Measurements from ENCODE around the gene ZNF14. TPM values are rescaled to one million over a fixed set of nuclear protein-coding genes. Genes with fewer than 3 reads are reported as not detected.

Gene ZNF14
- total and polyA plus RNA-seq, 10 of the 15 experiments (the other 5 are each of a cell fraction or from before 2014, with no cell fraction given) = 2.5 to 7.2 (median 4.6) TPM

GRCh38 chr19:19663256-19664120, 69.4 kb downstream of the ZNF14 start, which contains the start of gene ATP13A1 (continued):
- TF ChIP-seq MYC (IDR thresholded peaks at IDR 0.05; ENCODE audit: insufficient read depth, insufficient read length, insufficient replicate concordance, low read length, severe bottlenecking) (peak; percentile 62), NFIC (IDR thresholded peaks at IDR 0.05; ENCODE audit: low read depth, low read length) (no peak), RB1 (IDR thresholded peaks at IDR 0.05; ENCODE audit: borderline replicate concordance) (peak; percentile 90), ASH2L (IDR thresholded peaks at IDR 0.05; ENCODE audit: borderline replicate concordance, low read depth) (peak; percentile 88), KDM1A (IDR thresholded peaks at IDR 0.05; ENCODE audit: borderline replicate concordance) (no peak), ZNF24 (IDR thresholded peaks at IDR 0.05) (no peak), MEF2B (IDR thresholded peaks at IDR 0.05; ENCODE audit: partially characterized antibody, poor library complexity, severe bottlenecking) (peak; percentile 18), HDAC6 (IDR thresholded peaks at IDR 0.05; ENCODE audit: unreplicated experiment) (no peak), SUZ12 (IDR thresholded peaks at IDR 0.05; ENCODE audit: unreplicated experiment) (no peak), HDGF (IDR thresholded peaks at IDR 0.05) (no peak; the same call in none of the 2 replicates), NR2C1 (IDR thresholded peaks at IDR 0.05) (peak; percentile 96), BCLAF1 (IDR thresholded peaks at IDR 0.05) (no peak), JUNB (IDR thresholded peaks at IDR 0.05) (no peak), ZBED1 (IDR thresholded peaks at IDR 0.05; ENCODE audit: borderline replicate concordance) (no peak), CTCF (IDR thresholded peaks at IDR 0.05 in 2 of 3, conservative IDR thresholded peaks at IDR 0.05 in 1 of 3; ENCODE audit: control insufficient read depth in 2 of 3, extremely low read depth in 1 of 3, insufficient read depth in 1 of 3, low read depth in 3 of 3, low read length in 3 of 3) (no peak; a peak in 1 of 6 replicates), TARDBP (IDR thresholded peaks at IDR 0.05; ENCODE audit: borderline replicate concordance) (no peak), CHD4 (IDR thresholded peaks at IDR 0.05) (no peak), POU2F2 (IDR thresholded peaks at IDR 0.05; ENCODE audit: borderline replicate concordance, low read depth, low read length) (peak; percentile 40; the same call in 2 of the 3 replicates), CREB1 (IDR thresholded peaks at IDR 0.05; ENCODE audit: low read depth) (peak; percentile 83; the same call in 1 of the 2 replicates), MAX (IDR thresholded peaks at IDR 0.05; ENCODE audit: low read depth, low read length) (no peak), SREBF2 (IDR thresholded peaks at IDR 0.05; ENCODE audit: low read length) (no peak), SPI1 (IDR thresholded peaks at IDR 0.05; ENCODE audit: borderline replicate concordance, insufficient read depth, low read depth, low read length) (peak; percentile 34; the same call in 1 of the 2 replicates), RCOR1 (conservative IDR thresholded peaks at IDR 0.05; ENCODE audit: low read depth, low read length) (peak; percentile 97)
- TF ChIP-seq, protein P1, sequence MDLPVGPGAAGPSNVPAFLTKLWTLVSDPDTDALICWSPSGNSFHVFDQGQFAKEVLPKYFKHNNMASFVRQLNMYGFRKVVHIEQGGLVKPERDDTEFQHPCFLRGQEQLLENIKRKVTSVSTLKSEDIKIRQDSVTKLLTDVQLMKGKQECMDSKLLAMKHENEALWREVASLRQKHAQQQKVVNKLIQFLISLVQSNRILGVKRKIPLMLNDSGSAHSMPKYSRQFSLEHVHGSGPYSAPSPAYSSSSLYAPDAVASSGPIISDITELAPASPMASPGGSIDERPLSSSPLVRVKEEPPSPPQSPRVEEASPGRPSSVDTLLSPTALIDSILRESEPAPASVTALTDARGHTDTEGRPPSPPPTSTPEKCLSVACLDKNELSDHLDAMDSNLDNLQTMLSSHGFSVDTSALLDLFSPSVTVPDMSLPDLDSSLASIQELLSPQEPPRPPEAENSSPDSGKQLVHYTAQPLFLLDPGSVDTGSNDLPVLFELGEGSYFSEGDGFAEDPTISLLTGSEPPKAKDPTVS (IDR thresholded peaks at IDR 0.05; ENCODE audit: low read depth, low read length) = no peak

Data from GM12878 (cell line).